CD8-positive, alpha-beta memory T cell (primary cell): Measurements from ENCODE around the gene FUT3. TPM values are rescaled to one million over a fixed set of nuclear protein-coding genes. Genes with fewer than 3 reads are reported as not detected.
A peak's percentile ranks its signal among the peaks of the same experiment; 100 is the strongest.
"Not testable (repeated sequence)": the region's sequence is repeated elsewhere in the genome, so short reads cannot be mapped to it uniquely, and the experiment has no call there.

Experiments used
- CTCF ChIA-PET: fragments of 350-600 bp; sonication (Branson Sonifier 250); formaldehyde crosslinking; loops from one replicate; lab custom pipeline; 2021; ENCODE audit warnings: antibody characterized with exemption; lab: Charles Lee
- POLR2A ChIA-PET: fragments of 350-600 bp; sonication (Branson Sonifier 250); formaldehyde crosslinking; loops from one replicate; lab custom pipeline; 2021; ENCODE audit warnings: antibody characterized with exemption; lab: Charles Lee
- DNase-seq, 5 donors: peaks; one replicate each; pipeline versions ENCODE4 v3.0.0 to v3.0.0-alpha.2; 2020 to 2022; ENCODE audit warnings: mixed read lengths in 1 of 5
- H3K27ac ChIP-seq: one replicate; pipeline ENCODE4 v1.7.0; 2013; ENCODE audit warnings: low read depth, mild to moderate bottlenecking, low read length, moderate library complexity
- H3K27me3 ChIP-seq: 2 replicates; pipeline ENCODE4 v1.7.0; 2013; ENCODE audit warnings: low read length, mild to moderate bottlenecking; ENCODE audit not compliant: insufficient read depth, poor library complexity, severe bottlenecking
- H3K36me3 ChIP-seq: 2 replicates; pipeline ENCODE4 v1.7.0; 2013; ENCODE audit warnings: mild to moderate bottlenecking, low read length, moderate library complexity; ENCODE audit not compliant: insufficient read depth
- H3K4me1 ChIP-seq: 2 replicates; pipeline ENCODE4 v1.7.0; 2013; ENCODE audit warnings: mild to moderate bottlenecking, low read length, moderate library complexity; ENCODE audit not compliant: insufficient read depth
- H3K4me3 ChIP-seq: 2 replicates; pipeline ENCODE4 v1.7.0; 2013; ENCODE audit warnings: mild to moderate bottlenecking, low read length
- H3K9me3 ChIP-seq: 2 replicates; pipeline ENCODE4 v1.7.0; 2013; ENCODE audit warnings: mild to moderate bottlenecking, low read length
- H3K27ac Mint-ChIP-seq, 8 donors: one replicate each; pipeline ENCODE4 v1.8.0; 2020 to 2021; ENCODE audit warnings: mixed read lengths in 8 of 8, mild to moderate bottlenecking in 6 of 8, inconsistent platforms in 3 of 8, moderate library complexity in 3 of 8
- H3K27me3 Mint-ChIP-seq, 2 donors: one replicate each; pipeline ENCODE4 v1.8.0; 2020 to 2021; ENCODE audit warnings: mixed read lengths in 2 of 2, mild to moderate bottlenecking in 1 of 2, moderate library complexity in 1 of 2
- H3K36me3 Mint-ChIP-seq, 3 donors: one replicate each; pipeline ENCODE4 v1.8.0; 2020 to 2021; ENCODE audit warnings: mixed read lengths in 3 of 3, inconsistent platforms in 1 of 3, mild to moderate bottlenecking in 1 of 3
- H3K4me1 Mint-ChIP-seq, 3 donors: one replicate each; pipeline ENCODE4 v1.8.0; 2020 to 2021; ENCODE audit warnings: mixed read lengths in 3 of 3, inconsistent platforms in 1 of 3, mild to moderate bottlenecking in 1 of 3
- H3K4me3 Mint-ChIP-seq, 7 donors: one replicate each; pipeline ENCODE4 v1.8.0; 2020 to 2021; ENCODE audit warnings: mixed read lengths in 7 of 7, mild to moderate bottlenecking in 6 of 7, moderate library complexity in 4 of 7, inconsistent platforms in 2 of 7
- H3K9me3 Mint-ChIP-seq, 5 donors: one replicate each; pipeline ENCODE4 v1.8.0; 2020 to 2022; ENCODE audit warnings: mixed read lengths in 5 of 5, mild to moderate bottlenecking in 3 of 5, moderate library complexity in 2 of 5, inconsistent platforms in 1 of 5
- polyA plus RNA-seq: library from polyadenylated mRNA; unstranded; fragments of 300-500 nt; fragmentation: Illumina TruSeq; gene quantifications from one replicate; pipeline ENCODE4 v1.2.3, GENCODE V29; 2021
- total RNA-seq, 2 experiments: library from RNA; stranded (reverse); gene quantifications; one replicate each; pipeline ENCODE4 v1.2.3, GENCODE V29; 2021

The FUT3 gene
- total and polyA plus RNA-seq, 3 experiments from 2014 or later, result not detected

GRCh38 chr19:5877882-5878281 lies 26.6 kb upstream of the FUT3 start:
- Histone ChIP-seq H3K36me3 (no peaks in the 10 kb centered on the region), H3K27me3 (no peaks in the 10 kb centered on the region), H3K4me1 (no peaks in the 10 kb centered on the region), H3K27ac (no peak overlapping the region), H3K4me3 (no peak overlapping the region), H3K9me3 (no peaks in the 10 kb centered on the region)
- CTCF ChIA-PET, result no interaction called here
- H3K4me1 Mint-ChIP-seq, result no peaks in the 10 kb centered on the region
- H3K36me3 Mint-ChIP-seq, result no peaks in the 10 kb centered on the region
- H3K27me3 Mint-ChIP-seq, result peaks cover 4 to 31% of the 10 kb centered on the region in 2 donors
- no peak overlapping the region for H3K27ac Mint-ChIP-seq
- POLR2A ChIA-PET, result interaction anchor here (0.7 kb wide), 1 partner anchor 17 kb away, joined by 4 read pairs; no protein-coding TSS in a partner anchor
- H3K9me3 Mint-ChIP-seq, result peaks cover 0 to 2% (median 0%) of the 10 kb centered on the region in 5 donors
- H3K4me3 Mint-ChIP-seq, result no peak overlapping the region
- no peak for DNase-seq

GRCh38 chr19:5877427-5877826 lies 26.2 kb upstream of the FUT3 start:
- no peaks in the 10 kb centered on the region for H3K36me3 Mint-ChIP-seq
- no peaks in the 10 kb centered on the region for H3K36me3 ChIP-seq
- H3K27ac Mint-ChIP-seq, result no peak overlapping the region
- no peaks in the 10 kb centered on the region for H3K4me1 Mint-ChIP-seq
- H3K4me1 ChIP-seq, result no peaks in the 10 kb centered on the region
- no peaks in the 10 kb centered on the region for H3K9me3 ChIP-seq
- H3K27me3 ChIP-seq, result no peaks in the 10 kb centered on the region
- ChIA-PET POLR2A (no interaction called here), CTCF (no interaction called here)
- no peak overlapping the region for H3K4me3 Mint-ChIP-seq
- peaks cover 0 to 2% (median 0%) of the 10 kb centered on the region in 5 donors for H3K9me3 Mint-ChIP-seq
- no peak overlapping the region for H3K4me3 ChIP-seq
- no peak overlapping the region for H3K27ac ChIP-seq
- DNase-seq, result no peak
- H3K27me3 Mint-ChIP-seq, result peaks cover 4 to 28% of the 10 kb centered on the region in 2 donors

- H3K4me1 ChIP-seq, POLR2A ChIA-PET, DNase-seq, H3K9me3 Mint-ChIP-seq, H3K4me3 ChIP-seq, H3K27ac ChIP-seq, H3K27ac Mint-ChIP-seq, H3K9me3 ChIP-seq, CTCF ChIA-PET, H3K4me1 Mint-ChIP-seq, H3K4me3 Mint-ChIP-seq, H3K36me3 ChIP-seq, H3K36me3 Mint-ChIP-seq, H3K27me3 ChIP-seq: not testable (repeated sequence)
- H3K27me3 Mint-ChIP-seq, result peaks cover 4 to 19% of the 10 kb centered on the region in 2 donors
Observed at GRCh38 chr19:5874496-5874895, 23.2 kb upstream of the FUT3 start.

- H3K27me3 Mint-ChIP-seq, result peaks cover 6 to 12% of the 10 kb centered on the region in 2 donors
Observed at GRCh38 chr19:5873617-5874199, 22.5 kb upstream of the FUT3 start.

DNA sequence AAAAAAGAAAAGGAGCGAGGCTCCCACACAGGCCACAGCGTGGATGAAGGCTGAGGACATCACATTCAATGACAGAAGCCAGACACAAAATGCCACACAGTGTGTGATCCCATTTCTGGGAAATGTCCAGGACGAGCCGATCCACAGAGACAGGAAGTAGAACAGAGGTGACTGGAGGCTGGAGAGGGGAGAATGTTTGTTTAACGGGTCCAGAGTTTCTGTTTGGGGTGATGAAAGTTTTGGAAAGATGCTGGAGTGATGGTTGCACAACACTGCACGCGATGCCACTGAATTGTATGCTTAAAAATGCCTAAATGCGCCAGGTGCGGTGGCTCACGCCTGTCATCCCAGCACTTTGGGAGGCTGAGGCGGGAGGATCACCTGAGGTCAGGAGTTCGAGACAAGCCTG lies 19.7 kb upstream of the FUT3 start:
- CTCF ChIA-PET, result no interaction called here
- no peaks in the 10 kb centered on the region for H3K36me3 Mint-ChIP-seq

More at GRCh38 chr19:5873617-5874199, 22.5 kb upstream of the FUT3 start:
- Histone ChIP-seq H3K4me1 (no peaks in the 10 kb centered on the region), H3K27me3 (no peaks in the 10 kb centered on the region), H3K4me3 (no peak overlapping the region), H3K9me3 (no peaks in the 10 kb centered on the region), H3K27ac (no peak overlapping the region), H3K36me3 (no peaks in the 10 kb centered on the region)
- peaks cover 0 to 2% (median 0%) of the 10 kb centered on the region in 5 donors for H3K9me3 Mint-ChIP-seq
- CTCF ChIA-PET, result no interaction called here
- no peaks in the 10 kb centered on the region for H3K4me1 Mint-ChIP-seq
- no peak overlapping the region for H3K4me3 Mint-ChIP-seq
- no peak overlapping the region for H3K27ac Mint-ChIP-seq
- no peaks in the 10 kb centered on the region for H3K36me3 Mint-ChIP-seq
- POLR2A ChIA-PET, result no interaction called here
- DNase-seq, result no peak

GRCh38 chr19:5867201-5868136 lies 16.2 kb upstream of the FUT3 start:
- Mint-ChIP-seq H3K27me3 (peaks cover 8 to 23% of the 10 kb centered on the region in 2 donors), H3K27ac (no peak overlapping the region), H3K4me3 (no peak overlapping the region), H3K4me1 (no peaks in the 10 kb centered on the region), H3K36me3 (no peaks in the 10 kb centered on the region), H3K9me3 (no peaks in the 10 kb centered on the region)
- no peaks in the 10 kb centered on the region for H3K9me3 ChIP-seq
- H3K27ac ChIP-seq, result no peak overlapping the region
- CTCF ChIA-PET, result no interaction called here
- H3K36me3 ChIP-seq, result no peaks in the 10 kb centered on the region
- no peak for DNase-seq
- no peaks in the 10 kb centered on the region for H3K27me3 ChIP-seq
- H3K4me3 ChIP-seq, result no peak overlapping the region
- H3K4me1 ChIP-seq, result no peaks in the 10 kb centered on the region
- POLR2A ChIA-PET, result no interaction called here

More for the DNA sequence above, 19.7 kb upstream of the FUT3 start:
- DNase-seq, result no peak
- no peaks in the 10 kb centered on the region for H3K27me3 ChIP-seq
- H3K27ac ChIP-seq, result no peak overlapping the region
- POLR2A ChIA-PET, result no interaction called here
- Mint-ChIP-seq H3K4me3 (no peak overlapping the region), H3K9me3 (peaks cover 0 to 2% (median 0%) of the 10 kb centered on the region in 5 donors), H3K27me3 (peaks cover 5 to 9% of the 10 kb centered on the region in 2 donors), H3K27ac (no peak overlapping the region), H3K4me1 (no peaks in the 10 kb centered on the region)
- no peaks in the 10 kb centered on the region for H3K4me1 ChIP-seq
- H3K4me3 ChIP-seq, result no peak overlapping the region
- no peaks in the 10 kb centered on the region for H3K9me3 ChIP-seq
- no peaks in the 10 kb centered on the region for H3K36me3 ChIP-seq

DNA sequence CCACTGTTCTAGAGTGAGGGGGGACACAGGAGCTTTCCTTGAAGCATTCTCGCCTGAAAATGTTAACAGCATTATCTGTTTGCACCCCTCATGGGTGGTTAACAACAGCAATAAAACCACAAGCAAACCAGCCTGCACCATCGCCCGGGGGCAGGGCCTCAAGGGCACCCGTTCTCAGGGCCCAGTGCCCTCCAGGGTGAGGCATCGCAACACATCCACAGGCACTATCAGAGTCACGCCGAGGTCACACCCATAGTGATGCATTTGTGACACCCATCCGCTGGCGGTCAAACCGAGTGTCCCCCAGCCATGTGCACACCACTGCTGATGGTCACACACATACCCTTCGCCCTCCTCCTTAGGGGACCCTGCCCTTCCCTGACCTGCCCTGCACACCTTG lies 14.5 kb upstream of the FUT3 start:
- Mint-ChIP-seq H3K27me3 (peaks cover 12 to 28% of the 10 kb centered on the region in 2 donors), H3K9me3 (no peaks in the 10 kb centered on the region), H3K27ac (no peak overlapping the region), H3K4me3 (no peak overlapping the region), H3K36me3 (no peaks in the 10 kb centered on the region), H3K4me1 (no peaks in the 10 kb centered on the region)
- ChIA-PET POLR2A (no interaction called here), CTCF (no interaction called here)
- Histone ChIP-seq H3K36me3 (no peaks in the 10 kb centered on the region), H3K4me1 (no peaks in the 10 kb centered on the region), H3K9me3 (no peaks in the 10 kb centered on the region), H3K4me3 (no peak overlapping the region), H3K27me3 (no peaks in the 10 kb centered on the region), H3K27ac (no peak overlapping the region)
- DNase-seq, result no peak

- ChIA-PET POLR2A (no interaction called here), CTCF (no interaction called here)
- H3K27ac Mint-ChIP-seq, result peak overlapping the region in 1 of 8 donors; percentile 84
- H3K27ac ChIP-seq, result no peak overlapping the region
- H3K4me3 Mint-ChIP-seq, result no peak overlapping the region
- no peaks in the 10 kb centered on the region for H3K9me3 Mint-ChIP-seq
- H3K4me1 Mint-ChIP-seq, result no peaks in the 10 kb centered on the region
- H3K9me3 ChIP-seq, result no peaks in the 10 kb centered on the region
- DNase-seq, result no peak
- H3K27me3 Mint-ChIP-seq, result peaks cover 13 to 33% of the 10 kb centered on the region in 2 donors
- H3K36me3 Mint-ChIP-seq, result no peaks in the 10 kb centered on the region
- no peaks in the 10 kb centered on the region for H3K4me1 ChIP-seq
- H3K36me3 ChIP-seq, result no peaks in the 10 kb centered on the region
- no peaks in the 10 kb centered on the region for H3K27me3 ChIP-seq
- no peak overlapping the region for H3K4me3 ChIP-seq
Observed at GRCh38 chr19:5864725-5865486, 13.7 kb upstream of the FUT3 start.
